ENCODE results near the gene BEX1.

- TF ChIP-seq CTCF (IDR thresholded peaks at IDR 0.05): no peak
- TF ChIP-seq POLR2AphosphoS5 (IDR thresholded peaks at IDR 0.05): no peak
- no peak for TF ChIP-seq POLR2A (IDR thresholded peaks at IDR 0.05)
Measured at GRCh38 chrX:103081051-103081450, 17.1 kb upstream of the BEX1 start.

Measured in upper lobe of left lung (tissue), 4 donors.